HEK293 (cell line): ENCODE data around the gene UQCC2.

Experiments
- CTCF ChIA-PET: fragments of 350-600 bp; formaldehyde crosslinking; extraction: SDS; loops from one replicate; lab custom pipeline; 2021; ENCODE audit warnings: antibody characterized with exemption; lab: Yijun Ruan, JAX
- POLR2A ChIA-PET: fragments of 300-600 bp; formaldehyde crosslinking; extraction: SDS; loops from one replicate; lab custom pipeline; 2020; ENCODE audit warnings: antibody characterized with exemption, inconsistent platforms; lab: Yijun Ruan, JAX
- H3K27ac ChIP-seq: fragments of 200-500 bp; sonication (Bioruptor generic); 2 replicates; pipeline ENCODE4 v1.5.1; 2014; ENCODE audit warnings: low read depth, low read length, control low read depth, inconsistent platforms; ENCODE audit errors: extremely low read depth
- H3K36me3 ChIP-seq, 2 experiments: fragments of 200-500 bp in 1 of 2; sonication (Bioruptor generic) in 1 of 2; 1 replicate in 1 of 2; 2 replicates in 1 of 2; pipeline ENCODE4 v1.5.1; 2014 to 2017; ENCODE audit warnings: inconsistent platforms in 2 of 2, low read length in 2 of 2; ENCODE audit not compliant: control insufficient read depth in 2 of 2, insufficient read depth in 1 of 2
- H3K4me1 ChIP-seq: fragments of 200-500 bp; sonication (Bioruptor generic); 2 replicates; pipeline ENCODE4 v1.5.1; 2014; ENCODE audit warnings: mild to moderate bottlenecking, low read length, inconsistent platforms; ENCODE audit not compliant: control insufficient read depth, insufficient read depth
- H3K4me3 ChIP-seq: 2 replicates; pipeline ENCODE4 v1.5.1; 2011; ENCODE audit warnings: low read depth, mild to moderate bottlenecking, control low read depth, low read length, moderate library complexity
- H3K9me3 ChIP-seq: fragments of 200-500 bp; sonication (Bioruptor generic); 2 replicates; pipeline ENCODE4 v1.5.1; 2014; ENCODE audit warnings: low read depth, low read length, inconsistent platforms; ENCODE audit not compliant: control insufficient read depth, insufficient read depth
- ATF2 ChIP-seq: fragments of 450-650 bp; formaldehyde crosslinking; IDR thresholded peaks from 2 replicates; pipeline ENCODE4 v1.5.1; 2016; ENCODE audit warnings: missing biosample characterization, missing genetic modification characterization, low read depth
- BCL11A ChIP-seq: fragments of 450-650 bp; formaldehyde crosslinking; IDR thresholded peaks from 2 replicates; pipeline ENCODE4 v1.5.1; 2016; ENCODE audit warnings: low read depth, missing biosample characterization, missing genetic modification characterization
- EGR2 ChIP-seq: fragments of 450-650 bp; formaldehyde crosslinking; IDR thresholded peaks from 2 replicates; pipeline ENCODE4 v1.5.1; 2016; ENCODE audit warnings: low read depth, missing biosample characterization, missing genetic modification characterization
- KLF7 ChIP-seq: fragments of 450-650 bp; formaldehyde crosslinking; IDR thresholded peaks from 2 replicates; pipeline ENCODE4 v1.5.1; 2016; ENCODE audit warnings: missing biosample characterization, missing genetic modification characterization, borderline replicate concordance
- SCRT1 ChIP-seq: fragments of 450-650 bp; formaldehyde crosslinking; IDR thresholded peaks from 2 replicates; pipeline ENCODE4 v1.5.1; 2016; ENCODE audit warnings: missing biosample characterization, missing genetic modification characterization, borderline replicate concordance
- ZBTB21 ChIP-seq: fragments of 450-650 bp; formaldehyde crosslinking; IDR thresholded peaks from 2 replicates; pipeline ENCODE4 v1.5.1; 2017; ENCODE audit warnings: missing biosample characterization, missing genetic modification characterization
- ZFP37 ChIP-seq: fragments of 450-650 bp; formaldehyde crosslinking; IDR thresholded peaks from 2 replicates; pipeline ENCODE4 v1.5.1; 2016; ENCODE audit warnings: missing biosample characterization, missing genetic modification characterization
- ZIC2 ChIP-seq: fragments of 450-650 bp; formaldehyde crosslinking; IDR thresholded peaks from 2 replicates; pipeline ENCODE4 v1.5.1; 2016; ENCODE audit warnings: missing biosample characterization, missing genetic modification characterization
- ZNF132 ChIP-seq: fragments of 450-650 bp; formaldehyde crosslinking; IDR thresholded peaks from 2 replicates; pipeline ENCODE4 v1.5.1; 2017; ENCODE audit warnings: missing biosample characterization, missing genetic modification characterization, borderline replicate concordance
- ZNF146 ChIP-seq: fragments of 450-650 bp; formaldehyde crosslinking; IDR thresholded peaks from 2 replicates; pipeline ENCODE4 v1.5.1; 2016; ENCODE audit warnings: missing biosample characterization, missing genetic modification characterization
- ZNF184 ChIP-seq: fragments of 450-650 bp; IDR thresholded peaks from 2 replicates; pipeline ENCODE4 v1.5.1; 2018; ENCODE audit warnings: missing biosample characterization, mild to moderate bottlenecking, missing genetic modification characterization
- ZNF202 ChIP-seq: fragments of 450-650 bp; formaldehyde crosslinking; IDR thresholded peaks from 2 replicates; pipeline ENCODE4 v1.5.1; 2016; ENCODE audit warnings: missing biosample characterization, missing genetic modification characterization, borderline replicate concordance
- ZNF416 ChIP-seq: fragments of 450-650 bp; formaldehyde crosslinking; IDR thresholded peaks from 2 replicates; pipeline ENCODE4 v1.5.1; 2016; ENCODE audit warnings: missing biosample characterization, missing genetic modification characterization
- ZNF473 ChIP-seq: fragments of 450-650 bp; formaldehyde crosslinking; IDR thresholded peaks from 2 replicates; pipeline ENCODE4 v1.5.1; 2017; ENCODE audit warnings: missing biosample characterization, missing genetic modification characterization
- ZNF501 ChIP-seq: fragments of 450-650 bp; formaldehyde crosslinking; IDR thresholded peaks from 2 replicates; pipeline ENCODE4 v1.5.1; 2016; ENCODE audit warnings: missing biosample characterization, missing genetic modification characterization
- ZNF521 ChIP-seq: fragments of 450-650 bp; formaldehyde crosslinking; IDR thresholded peaks from 2 replicates; pipeline ENCODE4 v1.5.1; 2017; ENCODE audit warnings: missing biosample characterization, mild to moderate bottlenecking, missing genetic modification characterization
- ZNF530 ChIP-seq: fragments of 450-650 bp; formaldehyde crosslinking; IDR thresholded peaks from 2 replicates; pipeline ENCODE4 v1.5.1; 2016; ENCODE audit warnings: low read depth, missing biosample characterization, missing genetic modification characterization
- ZNF544 ChIP-seq: fragments of 450-650 bp; formaldehyde crosslinking; IDR thresholded peaks from 2 replicates; pipeline ENCODE4 v1.5.0; 2017; ENCODE audit warnings: missing biosample characterization, missing genetic modification characterization
- ZNF549 ChIP-seq: fragments of 450-650 bp; IDR thresholded peaks from 2 replicates; pipeline ENCODE4 v1.5.1; 2018; ENCODE audit warnings: missing biosample characterization, missing genetic modification characterization, mild to moderate bottlenecking, inconsistent platforms, moderate library complexity
- ZNF610 ChIP-seq: fragments of 450-650 bp; formaldehyde crosslinking; IDR thresholded peaks from 2 replicates; pipeline ENCODE4 v1.5.1; 2016; ENCODE audit warnings: missing biosample characterization, missing genetic modification characterization, borderline replicate concordance
- ZNF626 ChIP-seq: fragments of 450-650 bp; sonication (Bioruptor Pico); formaldehyde crosslinking; IDR thresholded peaks from 2 replicates; pipeline ENCODE4 v1.5.1; 2018; ENCODE audit warnings: missing biosample characterization, missing genetic modification characterization, inconsistent platforms
- ZNF639 ChIP-seq: fragments of 450-650 bp; formaldehyde crosslinking; IDR thresholded peaks from 2 replicates; pipeline ENCODE4 v1.5.1; 2016; ENCODE audit warnings: missing biosample characterization, missing genetic modification characterization
- TF ChIP-seq, protein P1 (sequence below): fragments of 450-650 bp; formaldehyde crosslinking; IDR thresholded peaks from 2 replicates; pipeline ENCODE4 v1.5.1; 2017; ENCODE audit warnings: missing biosample characterization, missing genetic modification characterization

Gene UQCC2

DNA sequence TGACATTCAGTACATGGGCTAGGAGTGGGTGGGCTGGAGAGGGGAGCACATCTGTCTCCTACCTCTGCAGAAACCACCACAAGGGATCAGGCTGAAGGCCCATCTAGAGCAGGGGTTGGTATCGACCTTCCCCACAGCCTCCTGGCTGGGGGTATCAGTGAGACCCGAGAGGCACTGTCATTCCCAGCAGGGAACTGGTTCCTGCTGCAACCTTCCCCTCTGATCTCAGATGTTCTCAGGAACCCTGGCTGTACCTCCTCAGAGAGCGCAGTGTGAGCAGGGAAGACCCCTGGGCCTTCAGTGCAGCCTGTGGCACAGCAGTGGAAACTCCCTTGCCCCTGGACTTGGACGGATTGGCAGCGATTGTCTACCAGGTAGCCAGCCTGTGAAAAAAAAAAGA lies 27.4 kb upstream of the UQCC2 start:
- POLR2A ChIA-PET = no interaction called here
- H3K27ac ChIP-seq = no peak overlapping the region
- CTCF ChIA-PET = interaction anchor here (1.1 to 1.6 kb wide), 2 partner anchors 38 to 289 kb away, joined by 3 read pairs; no protein-coding TSS in a partner anchor
- H3K36me3 ChIP-seq = no peaks in the 10 kb centered on the region
- TF ChIP-seq ZNF530 (no peak), ZIC2 (peak; percentile 98), ATF2 (tag by site-specific recombination) (no peak)
- H3K4me3 ChIP-seq = no peak overlapping the region
- H3K9me3 ChIP-seq = no peaks in the 10 kb centered on the region
- H3K4me1 ChIP-seq = peaks cover under 1% of the 10 kb centered on the region; the same call in 1 of the 2 replicates

DNA sequence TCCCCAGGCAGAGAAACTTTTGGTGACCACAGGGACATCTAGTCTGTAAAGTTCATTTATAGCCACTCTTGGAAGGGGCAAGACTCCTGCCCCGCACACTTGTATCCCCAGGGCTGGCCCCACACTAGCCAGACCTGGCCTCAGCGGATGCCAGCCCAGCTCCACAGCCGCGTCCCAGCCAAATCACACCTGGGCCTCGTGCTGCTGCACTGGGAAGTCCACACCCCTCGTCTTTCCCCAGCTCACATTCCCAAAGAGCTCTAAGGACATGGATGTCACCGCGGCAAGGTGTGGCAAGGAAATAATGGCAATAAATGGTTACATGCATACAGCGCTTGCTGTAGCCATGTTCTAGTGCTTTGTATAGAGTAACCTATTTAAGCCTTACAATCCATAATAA lies 26.7 kb upstream of the UQCC2 start:
- Histone ChIP-seq H3K36me3 (no peaks in the 10 kb centered on the region), H3K9me3 (no peaks in the 10 kb centered on the region), H3K4me1 (no peaks in the 10 kb centered on the region), H3K4me3 (no peak overlapping the region), H3K27ac (no peak overlapping the region)
- TF ChIP-seq ZNF610 (tag by site-specific recombination) (no peak), ZNF639 (tag by site-specific recombination) (no peak), ZFP37 (no peak), ZNF473 (no peak), ZNF146 (tag by site-specific recombination) (no peak), ZNF501 (tag by site-specific recombination) (no peak), ZNF521 (tag by site-specific recombination) (no peak), ZNF549 (no peak), KLF7 (tag by site-specific recombination) (no peak)
- CTCF ChIA-PET = interaction anchor here (0.7 to 1.6 kb wide), 4 partner anchors 21 to 290 kb away, joined by 3 to 5 read pairs (median 3); no protein-coding TSS in a partner anchor
- POLR2A ChIA-PET = interaction anchor here (1.4 kb wide), 1 partner anchor 27 kb away, joined by 6 read pairs; the partner anchor contains the start of gene UQCC2

DNA sequence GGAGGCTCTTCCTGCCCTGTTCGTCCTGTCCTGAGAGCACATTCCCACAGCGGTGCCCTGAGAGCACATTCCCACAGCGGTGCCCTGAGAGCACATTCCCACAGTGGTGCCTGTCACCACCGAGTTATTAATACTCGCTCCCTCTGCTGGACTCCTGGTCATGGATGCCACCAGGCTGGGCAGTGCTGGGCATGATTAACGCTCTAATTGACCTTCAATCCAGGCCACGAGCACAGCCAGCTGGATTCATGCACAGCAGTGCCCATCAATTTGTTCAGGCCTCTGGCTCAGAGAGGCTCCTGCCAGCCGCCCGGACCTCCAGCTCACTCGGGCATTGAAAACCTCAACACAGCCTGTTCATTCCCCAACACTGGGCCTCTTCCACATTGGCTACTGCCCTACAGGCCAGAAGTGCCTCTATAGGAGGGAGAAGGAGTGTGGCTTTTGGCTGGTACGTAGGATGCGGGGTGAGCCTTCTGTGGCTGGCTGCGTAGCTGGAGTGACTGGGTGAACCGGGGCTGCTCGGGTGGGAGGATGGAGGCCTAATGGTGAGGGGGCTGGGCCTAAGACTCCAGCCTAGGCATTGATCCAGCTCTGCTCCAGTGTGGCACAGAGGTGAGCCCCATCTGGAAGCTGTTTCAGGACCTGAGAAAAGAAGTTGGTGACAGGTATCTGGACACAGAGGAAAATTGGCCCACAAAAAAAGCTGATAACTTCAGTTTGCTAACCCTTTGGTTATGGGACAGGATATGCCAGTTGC lies 25.9 kb upstream of the UQCC2 start:
- TF ChIP-seq BCL11A = no peak
- TF ChIP-seq ZNF626 (tag by site-specific recombination) = no peak
- no peak for TF ChIP-seq ZNF184
- TF ChIP-seq ZNF416 (tag by site-specific recombination) = no peak
- TF ChIP-seq ZBTB21 = no peak
- TF ChIP-seq SCRT1 (tag by site-specific recombination) = no peak
- TF ChIP-seq, protein P1, sequence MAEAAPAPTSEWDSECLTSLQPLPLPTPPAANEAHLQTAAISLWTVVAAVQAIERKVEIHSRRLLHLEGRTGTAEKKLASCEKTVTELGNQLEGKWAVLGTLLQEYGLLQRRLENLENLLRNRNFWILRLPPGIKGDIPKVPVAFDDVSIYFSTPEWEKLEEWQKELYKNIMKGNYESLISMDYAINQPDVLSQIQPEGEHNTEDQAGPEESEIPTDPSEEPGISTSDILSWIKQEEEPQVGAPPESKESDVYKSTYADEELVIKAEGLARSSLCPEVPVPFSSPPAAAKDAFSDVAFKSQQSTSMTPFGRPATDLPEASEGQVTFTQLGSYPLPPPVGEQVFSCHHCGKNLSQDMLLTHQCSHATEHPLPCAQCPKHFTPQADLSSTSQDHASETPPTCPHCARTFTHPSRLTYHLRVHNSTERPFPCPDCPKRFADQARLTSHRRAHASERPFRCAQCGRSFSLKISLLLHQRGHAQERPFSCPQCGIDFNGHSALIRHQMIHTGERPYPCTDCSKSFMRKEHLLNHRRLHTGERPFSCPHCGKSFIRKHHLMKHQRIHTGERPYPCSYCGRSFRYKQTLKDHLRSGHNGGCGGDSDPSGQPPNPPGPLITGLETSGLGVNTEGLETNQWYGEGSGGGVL (tag by site-specific recombination) = no peak
- no peak for TF ChIP-seq ZNF202 (tag by site-specific recombination)
- TF ChIP-seq EGR2 (tag by site-specific recombination) = peak; percentile 20; the same call in 1 of the 2 replicates
- no peak for TF ChIP-seq ZNF544 (tag by site-specific recombination)
- peak; percentile 43 for TF ChIP-seq ZIC2
- no peak for TF ChIP-seq KLF7 (tag by site-specific recombination)
- TF ChIP-seq ZNF132 (tag by site-specific recombination) = no peak
- POLR2A ChIA-PET = interaction anchor here (1.4 kb wide), 1 partner anchor 26 kb away, joined by 6 read pairs; the partner anchor contains the start of gene UQCC2
- CTCF ChIA-PET = interaction anchor here (0.7 to 1.6 kb wide), 6 partner anchors 9 to 290 kb away, joined by 3 to 5 read pairs (median 4); no protein-coding TSS in a partner anchor
- no peaks in the 10 kb centered on the region for H3K9me3 ChIP-seq
- H3K4me3 ChIP-seq = no peak overlapping the region
- H3K27ac ChIP-seq = no peak overlapping the region
- no peaks in the 10 kb centered on the region for H3K4me1 ChIP-seq
- no peaks in the 10 kb centered on the region for H3K36me3 ChIP-seq
